Small intestine (tissue), 7 donors: ENCODE measurements around the gene CEP164. TPM values are rescaled to one million over a fixed set of nuclear protein-coding genes. Genes with fewer than 3 reads are reported as not detected.

Experiments
- DNase-seq, 2 donors: peaks; one replicate each; pipeline versions ENCODE4 v3.0.0 to v3.0.0-alpha.2; 2013
- FAIRE-seq: peaks from 2 replicates; lab custom pipeline; 2012; peaks lifted over from hg19 to GRCh38; lab: Jason Lieb, UNC
- H3K27ac ChIP-seq, 3 donors: one replicate each; pipeline ENCODE4 v1.5.1; 2013; ENCODE audit warnings: low read length in 2 of 3, mild to moderate bottlenecking in 2 of 3, control low read depth in 1 of 3, inconsistent platforms in 1 of 3, low read depth in 1 of 3, moderate library complexity in 1 of 3
- H3K27me3 ChIP-seq, 3 donors: one replicate each; pipeline ENCODE4 v1.6.1; 2013; ENCODE audit warnings: low read length in 3 of 3, inconsistent platforms in 1 of 3; ENCODE audit not compliant: control insufficient read depth in 3 of 3, insufficient read depth in 3 of 3
- H3K36me3 ChIP-seq, 3 donors: one replicate each; pipeline ENCODE4 v1.6.1; 2013; ENCODE audit warnings: low read length in 3 of 3, inconsistent platforms in 1 of 3, low read depth in 1 of 3, mild to moderate bottlenecking in 1 of 3, moderate library complexity in 1 of 3; ENCODE audit not compliant: control insufficient read depth in 3 of 3, insufficient read depth in 2 of 3
- H3K4me1 ChIP-seq, 3 donors: one replicate each; pipeline ENCODE4 v1.6.1; 2013; ENCODE audit warnings: low read length in 2 of 3, inconsistent platforms in 1 of 3, low read depth in 1 of 3, mild to moderate bottlenecking in 1 of 3, moderate library complexity in 1 of 3; ENCODE audit not compliant: control insufficient read depth in 3 of 3, insufficient read depth in 2 of 3
- H3K4me3 ChIP-seq, 3 donors: one replicate each; pipeline ENCODE4 v1.5.1; 2013; ENCODE audit warnings: low read length in 3 of 3, control low read depth in 1 of 3, inconsistent platforms in 1 of 3, low read depth in 1 of 3, mild to moderate bottlenecking in 1 of 3, moderate library complexity in 1 of 3
- H3K9me3 ChIP-seq, 2 donors: one replicate each; pipeline ENCODE4 v1.6.1; 2013; ENCODE audit warnings: low read depth in 1 of 2, low read length in 1 of 2; ENCODE audit not compliant: control insufficient read depth in 2 of 2, insufficient read depth in 1 of 2
- WGBS, 3 donors: extraction: QIAGEN DNeasy Blood & Tissue Kit; methylation state at CpG; one replicate each; pipeline ENCODE4 v1.1.7; 2013; 5-methylcytosine and 5-hydroxymethylcytosine counted together
- polyA plus RNA-seq, 4 donors: library from polyadenylated mRNA; stranded (reverse) in 3 of 4; unstranded in 1 of 4; fragments of 200-250 nt in 3 of 4; fragments of 120-200 nt in 1 of 4; gene quantifications; one replicate each; pipeline versions ENCODE4 v1.2.1 to v1.2.3, GENCODE V29; 2013
- donor health status: healthy with polysubstance abuse.
- donor health status: control.
- donor health status: control.
- donor health status: Bipolar disorder and iron deficiency.
- donor health status: healthy.

Gene CEP164
- polyA plus RNA-seq, 4 donors: 2.9 to 23.9 (median 8.8) TPM

DNA sequence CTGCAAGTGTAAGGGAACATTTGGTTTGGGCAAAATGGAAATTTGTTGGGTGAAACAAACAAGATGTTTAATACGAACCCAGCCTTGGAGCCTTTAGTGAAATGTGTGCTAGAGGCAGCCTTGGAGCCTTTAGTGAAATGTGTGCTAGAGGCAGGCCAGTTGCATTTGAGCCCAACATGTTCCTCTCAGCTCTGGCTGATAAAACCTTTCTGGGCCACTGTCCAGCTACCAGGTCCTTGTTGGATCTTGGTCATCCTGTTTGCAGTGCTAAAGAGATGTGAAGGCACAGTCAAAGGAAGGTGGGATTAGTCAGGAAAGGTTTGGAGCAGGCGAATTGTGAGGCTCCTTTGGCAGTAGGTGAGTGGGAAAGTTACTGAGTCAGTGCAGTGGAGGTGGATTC, 48.9 kb downstream of the CEP164 start:
- Histone ChIP-seq H3K4me3 (no peak overlapping the region), H3K4me1 (no peaks in the 10 kb centered on the region), H3K36me3 (peaks cover 4 to 77% (median 5%) of the 10 kb centered on the region in 3 donors), H3K27ac (no peak overlapping the region), H3K9me3 (no peaks in the 10 kb centered on the region), H3K27me3 (no peaks in the 10 kb centered on the region)
- DNase-seq: no peak
- FAIRE-seq: no peak
- 91 to 98% (median 97%) methylated on average over 2 of the region's 2 CpGs for WGBS, 3 donors

DNA sequence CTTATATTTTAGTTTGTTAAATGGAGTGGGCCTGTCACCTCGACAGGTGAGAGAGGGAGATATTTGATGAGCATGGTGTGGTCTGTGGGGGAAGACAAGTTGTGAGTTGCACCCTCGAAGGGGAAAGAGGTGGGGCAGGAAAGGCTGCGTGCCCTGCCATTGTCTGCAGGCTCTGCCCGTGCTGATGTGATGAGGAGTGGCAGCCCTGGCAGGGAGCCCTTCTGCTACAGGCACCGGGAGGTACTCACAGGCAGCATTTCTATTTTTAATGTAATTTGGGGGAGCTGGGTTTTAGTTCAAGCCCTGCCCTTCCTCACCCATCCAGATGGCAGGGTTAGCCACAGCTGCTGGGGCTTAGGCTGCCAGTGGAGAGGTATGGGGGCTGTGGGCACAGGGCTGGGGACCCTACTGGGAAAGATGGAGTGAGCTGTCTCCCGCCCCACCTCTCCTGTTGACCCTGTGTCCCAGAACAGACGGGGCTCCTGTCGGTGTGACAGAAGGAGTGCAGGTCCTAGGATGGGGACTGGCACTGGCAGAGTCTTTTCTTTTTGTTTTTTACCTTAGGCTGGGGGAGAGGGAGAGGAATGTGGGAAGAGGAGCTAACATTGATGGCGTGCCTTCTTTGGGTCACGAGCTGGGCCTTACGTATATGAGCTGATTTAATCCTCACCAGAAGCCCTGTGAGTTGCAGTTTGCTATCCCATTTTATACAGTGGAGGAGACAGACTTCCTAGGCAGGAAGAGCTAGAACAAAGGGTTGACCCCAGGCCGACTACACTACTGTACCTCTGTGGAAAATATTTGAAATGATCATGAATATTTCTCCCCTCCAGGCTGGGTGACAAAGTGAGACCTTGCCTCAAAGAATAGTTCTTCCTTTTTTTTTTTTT, 51.6 kb downstream of the CEP164 start:
- H3K4me3 ChIP-seq: no peak overlapping the region
- no peaks in the 10 kb centered on the region for H3K27me3 ChIP-seq
- H3K36me3 ChIP-seq: peaks cover 4 to 70% (median 9%) of the 10 kb centered on the region in 3 donors
- DNase-seq: no peak
- FAIRE-seq: no peak
- WGBS, 3 donors: 79 to 93% (median 91%) methylated on average over 12 of the region's 12 CpGs
- no peaks in the 10 kb centered on the region for H3K4me1 ChIP-seq
- no peak overlapping the region for H3K27ac ChIP-seq
- no peaks in the 10 kb centered on the region for H3K9me3 ChIP-seq

DNA sequence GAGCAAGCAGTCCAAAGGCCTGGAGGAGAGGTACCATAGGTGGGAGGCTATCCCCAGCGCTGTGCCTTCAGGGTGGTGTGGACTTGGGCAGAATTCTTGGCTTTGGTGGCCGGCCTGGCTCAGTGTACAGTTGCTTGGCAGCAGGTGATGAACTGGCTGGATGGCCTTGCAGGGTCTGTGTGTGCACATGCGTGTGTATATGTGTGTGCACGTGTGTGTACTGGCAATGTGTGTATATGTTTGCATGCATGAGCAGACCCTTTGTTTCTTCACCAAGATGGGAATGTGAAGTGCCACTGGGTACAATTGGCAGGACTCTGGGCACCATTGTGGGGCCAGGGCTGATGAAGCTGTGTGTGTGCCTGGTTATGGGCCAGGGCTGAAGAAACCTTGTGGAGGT, 53.0 kb downstream of the CEP164 start:
- no peaks in the 10 kb centered on the region for H3K4me1 ChIP-seq
- no peak overlapping the region for H3K27ac ChIP-seq
- FAIRE-seq (no peak), DNase-seq (no peak)
- no peaks in the 10 kb centered on the region for H3K9me3 ChIP-seq
- WGBS, 3 donors: 96 to 97% (median 96%) methylated on average over 4 of the region's 4 CpGs
- peaks cover 4 to 65% (median 9%) of the 10 kb centered on the region in 3 donors for H3K36me3 ChIP-seq
- H3K27me3 ChIP-seq: no peaks in the 10 kb centered on the region
- H3K4me3 ChIP-seq: no peak overlapping the region

DNA sequence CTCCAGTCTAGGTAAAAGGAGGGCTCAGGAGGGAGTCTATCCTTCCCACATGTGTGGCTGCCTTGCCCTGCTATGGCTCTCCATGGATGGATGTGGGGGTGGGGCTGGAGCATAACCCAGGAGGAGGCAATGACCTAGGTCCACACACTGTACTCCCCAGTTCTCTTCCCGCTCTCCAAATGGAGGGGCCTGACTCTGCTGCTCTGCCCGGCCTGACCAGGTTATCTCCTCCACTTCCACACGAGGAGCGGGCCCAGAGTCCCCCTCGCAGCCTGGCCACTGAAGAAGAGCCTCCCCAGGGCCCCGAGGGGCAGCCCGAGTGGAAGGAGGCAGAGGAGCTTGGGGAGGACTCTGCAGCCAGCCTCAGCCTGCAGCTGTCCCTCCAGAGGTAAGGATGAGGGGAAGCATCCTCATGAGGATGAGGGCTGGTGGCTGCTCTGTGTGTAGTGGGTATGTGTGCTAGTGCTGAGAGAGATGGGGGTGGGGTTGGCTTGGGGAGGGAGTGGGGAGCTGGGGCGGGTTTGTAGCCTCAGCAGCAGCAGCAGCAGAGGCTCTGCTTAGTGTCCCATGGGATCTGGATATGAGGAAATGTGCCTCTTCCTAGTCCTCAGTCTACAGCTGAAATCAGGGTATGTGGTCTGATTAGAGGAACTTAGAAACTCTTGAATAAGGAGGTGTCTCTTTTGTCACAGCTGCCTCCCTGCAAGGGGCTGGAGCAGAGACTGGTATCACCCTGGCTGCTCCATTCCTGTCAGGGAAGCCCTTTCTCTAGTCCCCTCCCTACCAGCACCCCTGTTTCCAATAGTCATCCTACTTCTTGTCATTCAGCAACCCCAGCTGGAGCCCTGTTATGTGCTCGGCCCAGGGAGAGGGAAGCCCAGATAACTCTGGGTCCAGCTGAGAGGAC, 54.1 kb downstream of the CEP164 start:
- Histone ChIP-seq H3K36me3 (peaks cover 0 to 64% (median 9%) of the 10 kb centered on the region in 3 donors), H3K9me3 (no peaks in the 10 kb centered on the region), H3K4me1 (no peaks in the 10 kb centered on the region), H3K4me3 (no peak overlapping the region), H3K27ac (no peak overlapping the region), H3K27me3 (no peaks in the 10 kb centered on the region)
- DNase-seq (no peak), FAIRE-seq (no peak)
- 93 to 96% (median 96%) methylated on average over 7 to 9 of the region's 9 CpGs for WGBS, 3 donors

DNA sequence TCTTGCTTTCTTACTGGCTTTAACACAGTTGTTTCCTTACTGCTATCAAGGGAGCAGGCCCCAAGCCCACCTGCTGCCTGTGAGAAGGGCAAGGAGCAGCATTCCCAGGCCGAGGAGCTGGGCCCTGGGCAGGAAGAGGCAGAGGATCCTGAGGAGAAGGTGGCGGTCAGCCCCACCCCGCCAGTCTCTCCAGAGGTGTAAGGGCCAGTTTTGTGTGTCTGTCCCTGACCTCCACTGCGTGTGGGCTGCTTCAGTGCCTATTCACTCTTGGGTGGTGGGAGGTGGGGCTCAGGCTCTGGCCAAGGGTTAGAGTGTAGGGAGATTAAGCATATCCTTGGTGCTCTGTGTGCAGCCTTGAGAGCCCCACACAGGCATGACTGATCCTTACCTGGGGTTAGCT, 55.1 kb downstream of the CEP164 start:
- H3K9me3 ChIP-seq: no peaks in the 10 kb centered on the region
- no peaks in the 10 kb centered on the region for H3K4me1 ChIP-seq
- no peak overlapping the region for H3K4me3 ChIP-seq
- peaks cover 2 to 64% (median 9%) of the 10 kb centered on the region in 3 donors for H3K36me3 ChIP-seq
- H3K27me3 ChIP-seq: no peaks in the 10 kb centered on the region
- 94 to 95% (median 94%) methylated on average over 4 of the region's 4 CpGs for WGBS, 3 donors
- H3K27ac ChIP-seq: no peak overlapping the region
- DNase-seq (no peak), FAIRE-seq (no peak)

DNA sequence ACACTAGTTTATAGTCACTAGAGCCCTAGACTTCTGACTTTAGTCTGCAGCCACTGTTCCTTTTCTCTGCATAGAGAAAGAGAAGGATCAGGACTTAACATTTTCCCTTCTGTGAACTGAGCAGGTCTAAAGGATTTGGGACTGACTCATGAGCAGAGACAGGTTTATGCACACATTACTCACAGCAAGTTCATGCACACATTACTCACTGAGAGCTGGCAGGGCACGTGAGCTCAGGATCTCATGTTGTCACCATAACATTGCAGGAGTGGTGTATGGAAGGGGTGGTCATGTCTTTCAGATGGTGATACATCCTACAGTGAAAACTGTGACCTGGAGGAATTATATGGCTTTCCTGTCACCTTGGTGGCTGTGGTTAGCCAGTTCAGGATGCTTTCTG, 56.4 kb downstream of the CEP164 start:
- H3K36me3 ChIP-seq: peaks cover 2 to 61% (median 9%) of the 10 kb centered on the region in 3 donors
- no peak overlapping the region for H3K4me3 ChIP-seq
- 88 to 96% (median 88%) methylated on average over 1 of the region's 1 CpG for WGBS, 3 donors
- no peaks in the 10 kb centered on the region for H3K4me1 ChIP-seq
- DNase-seq (no peak), FAIRE-seq (no peak)
- no peak overlapping the region for H3K27ac ChIP-seq
- H3K9me3 ChIP-seq: no peaks in the 10 kb centered on the region
- H3K27me3 ChIP-seq: no peaks in the 10 kb centered on the region

DNA sequence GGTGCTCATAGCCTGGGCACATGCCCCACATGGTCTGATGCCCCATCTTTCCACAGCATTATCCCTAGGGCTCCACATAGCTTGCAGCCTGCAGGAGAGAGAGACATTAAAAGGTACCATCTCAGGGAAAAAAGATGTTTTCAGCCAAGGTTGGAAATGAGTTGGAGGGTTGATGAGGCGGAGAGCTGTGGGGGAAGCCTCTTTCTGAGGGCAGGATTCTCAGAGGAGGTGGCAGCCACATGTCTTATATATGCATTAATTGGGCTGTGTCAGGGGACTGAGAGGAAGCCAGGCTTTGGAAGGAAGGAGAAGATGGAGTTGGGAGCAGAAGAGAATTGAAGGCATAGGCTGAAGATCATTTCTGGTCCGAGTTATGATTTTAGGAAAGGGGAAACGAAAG, 57.8 kb downstream of the CEP164 start:
- no peaks in the 10 kb centered on the region for H3K4me1 ChIP-seq
- H3K27me3 ChIP-seq: no peaks in the 10 kb centered on the region
- H3K27ac ChIP-seq: no peak overlapping the region
- FAIRE-seq (no peak), DNase-seq (no peak)
- WGBS, 3 donors: 94 to 99% (median 98%) methylated on average over 3 of the region's 3 CpGs
- H3K9me3 ChIP-seq: no peaks in the 10 kb centered on the region
- H3K4me3 ChIP-seq: no peak overlapping the region
- peaks cover 2 to 51% (median 7%) of the 10 kb centered on the region in 3 donors for H3K36me3 ChIP-seq

DNA sequence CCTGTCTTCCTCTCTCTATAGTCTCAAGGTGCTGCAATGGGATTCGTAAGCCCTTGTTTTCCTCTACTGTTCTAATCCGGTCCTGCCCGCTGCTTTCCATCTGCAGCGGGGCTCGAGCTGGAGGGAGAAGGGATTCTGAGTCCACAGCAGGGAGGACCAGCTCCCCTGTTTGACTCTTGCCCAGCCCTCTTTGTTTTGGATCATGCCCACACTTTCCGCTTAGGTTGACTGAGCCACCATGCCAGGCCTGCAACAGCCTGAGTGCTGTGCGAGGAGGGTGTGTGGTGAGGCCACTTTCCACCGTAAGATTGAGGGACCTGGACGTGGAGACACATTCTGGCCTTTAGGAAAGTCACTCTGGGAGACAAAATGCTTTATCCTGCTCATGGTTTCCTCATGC, 58.3 kb downstream of the CEP164 start:
- Histone ChIP-seq H3K9me3 (no peaks in the 10 kb centered on the region), H3K4me1 (no peaks in the 10 kb centered on the region), H3K4me3 (no peak overlapping the region), H3K27ac (no peak overlapping the region), H3K36me3 (peaks cover 2 to 51% (median 6%) of the 10 kb centered on the region in 3 donors), H3K27me3 (no peaks in the 10 kb centered on the region)
- 94 to 97% (median 95%) methylated on average over 9 of the region's 9 CpGs for WGBS, 3 donors
- DNase-seq (no peak), FAIRE-seq (no peak)
